ENCODE data around the gene DAPK1. TPM values are rescaled to one million over a fixed set of nuclear protein-coding genes. Genes with fewer than 3 reads are reported as not detected.
A peak's percentile ranks its signal among the peaks of the same experiment; 100 is the strongest.

Gene DAPK1
- total and polyA plus RNA-seq, 2 donors: 28.1 to 35.5 TPM

DNA sequence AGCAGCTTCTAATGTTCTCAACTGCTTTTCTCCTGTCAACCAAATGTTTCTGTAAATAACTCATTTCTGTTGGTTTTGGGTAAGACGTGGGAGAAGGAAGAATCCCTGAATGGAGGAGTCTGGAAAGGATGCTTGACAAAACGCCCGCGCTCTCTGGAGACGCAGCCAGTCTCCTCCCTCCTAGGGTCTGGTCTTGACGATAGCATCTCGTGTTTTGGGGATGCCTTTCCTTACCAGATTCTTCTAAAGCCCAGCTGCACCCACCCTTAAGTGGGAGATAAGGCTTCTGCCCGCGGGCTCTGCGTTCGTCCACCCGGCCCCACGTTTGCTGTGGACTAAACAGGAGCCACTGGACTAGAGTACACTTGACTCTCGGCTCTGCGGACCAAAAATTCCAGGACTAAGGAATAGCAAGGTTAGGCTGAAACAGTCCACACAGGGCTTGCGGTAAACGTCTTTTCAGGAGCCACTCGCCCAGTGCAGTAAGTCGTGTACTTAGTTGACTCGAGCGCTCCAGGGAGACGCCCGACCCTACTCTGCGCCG is 227.8 kb downstream of the DAPK1 start:
- peaks cover 20 to 57% of the 10 kb centered on the region in 2 donors for H3K27me3 ChIP-seq (ENCODE audit: control insufficient read depth in 2 of 2, insufficient read depth in 1 of 2, low read length in 1 of 2)
- H3K9me3 ChIP-seq (ENCODE audit: control insufficient read depth in 2 of 2, insufficient read depth in 1 of 2, low read length in 1 of 2): no peaks in the 10 kb centered on the region
- H3K4me3 ChIP-seq (ENCODE audit: low read length in 2 of 2): peak overlapping the region; percentile 46 to 47
- H3K36me3 ChIP-seq (ENCODE audit: control insufficient read depth in 2 of 2, insufficient read depth in 2 of 2, low read length in 1 of 2): no peaks in the 10 kb centered on the region
- DNase-seq (ENCODE audit: low read depth in 6 of 9, low spot score in 9 of 9): no peak
- H3K27ac ChIP-seq (ENCODE audit: low read depth in 1 of 2, low read length in 1 of 2): peak overlapping the region; percentile 58 to 67
- H3K4me1 ChIP-seq (ENCODE audit: control insufficient read depth in 2 of 2, insufficient read depth in 2 of 2, low read length in 2 of 2): peaks cover 2 to 11% of the 10 kb centered on the region in 2 donors
- 11% methylated on average over 25 of the region's 25 CpGs for whole genome bisulfite sequencing

DNA sequence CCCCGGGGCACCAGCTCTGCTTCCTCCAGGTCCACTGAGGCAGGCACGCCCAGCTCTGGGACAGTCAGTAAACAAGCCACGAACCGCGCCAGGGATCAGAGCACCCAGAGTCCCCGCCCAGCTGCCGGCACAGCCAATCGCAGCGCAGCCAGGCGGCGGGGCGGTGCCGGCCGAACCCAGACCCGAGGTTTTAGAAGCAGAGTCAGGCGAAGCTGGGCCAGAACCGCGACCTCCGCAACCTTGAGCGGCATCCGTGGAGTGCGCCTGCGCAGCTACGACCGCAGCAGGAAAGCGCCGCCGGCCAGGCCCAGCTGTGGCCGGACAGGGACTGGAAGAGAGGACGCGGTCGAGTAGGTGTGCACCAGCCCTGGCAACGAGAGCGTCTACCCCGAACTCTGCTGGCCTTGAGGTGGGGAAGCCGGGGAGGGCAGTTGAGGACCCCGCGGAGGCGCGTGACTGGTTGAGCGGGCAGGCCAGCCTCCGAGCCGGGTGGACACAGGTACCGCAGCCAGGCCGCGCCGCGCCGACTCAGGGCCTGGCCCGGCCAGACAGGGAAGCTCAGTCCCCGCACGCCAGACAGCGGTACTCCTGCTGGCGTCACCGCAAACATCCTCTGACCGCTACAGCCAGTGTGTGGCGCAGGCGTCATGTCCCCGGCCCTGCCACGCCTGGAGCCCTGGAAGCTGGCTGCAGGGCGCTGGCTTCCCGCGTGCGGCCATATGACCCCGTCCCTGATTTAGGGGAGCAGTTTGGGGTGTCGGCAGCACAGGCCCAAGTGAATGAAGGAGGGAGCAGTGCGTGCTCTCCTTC is 228.4 kb downstream of the DAPK1 start, which contains the start of gene CTSL:
Gene CTSL, plus strand, starts transcription at position 220 of the 810 bp plus-strand sequence. CDS start 1,485 bp downstream, outside the sequence.
- WGBS: 2% methylated on average over 67 of the region's 67 CpGs
- peak in 5 of 9 donors; percentile 7 to 69 (median 40) for DNase-seq (ENCODE audit: low read depth in 6 of 9, low spot score in 9 of 9)
- H3K4me3 ChIP-seq (ENCODE audit: low read length in 2 of 2): peak within 1 kb of the TSS; percentile 46 to 47
- H3K27ac ChIP-seq (ENCODE audit: low read depth in 1 of 2, low read length in 1 of 2): peak within 1 kb of the TSS; percentile 66 to 67
- H3K27me3 ChIP-seq (ENCODE audit: control insufficient read depth in 2 of 2, insufficient read depth in 1 of 2, low read length in 1 of 2): peaks cover 20 to 55% of the 10 kb centered on the region in 2 donors
- H3K36me3 ChIP-seq (ENCODE audit: control insufficient read depth in 2 of 2, insufficient read depth in 2 of 2, low read length in 1 of 2): no peaks in the 10 kb centered on the region
- peaks cover 2 to 11% of the 10 kb centered on the region in 2 donors for H3K4me1 ChIP-seq (ENCODE audit: control insufficient read depth in 2 of 2, insufficient read depth in 2 of 2, low read length in 2 of 2)
- H3K9me3 ChIP-seq (ENCODE audit: control insufficient read depth in 2 of 2, insufficient read depth in 1 of 2, low read length in 1 of 2): no peaks in the 10 kb centered on the region

DNA sequence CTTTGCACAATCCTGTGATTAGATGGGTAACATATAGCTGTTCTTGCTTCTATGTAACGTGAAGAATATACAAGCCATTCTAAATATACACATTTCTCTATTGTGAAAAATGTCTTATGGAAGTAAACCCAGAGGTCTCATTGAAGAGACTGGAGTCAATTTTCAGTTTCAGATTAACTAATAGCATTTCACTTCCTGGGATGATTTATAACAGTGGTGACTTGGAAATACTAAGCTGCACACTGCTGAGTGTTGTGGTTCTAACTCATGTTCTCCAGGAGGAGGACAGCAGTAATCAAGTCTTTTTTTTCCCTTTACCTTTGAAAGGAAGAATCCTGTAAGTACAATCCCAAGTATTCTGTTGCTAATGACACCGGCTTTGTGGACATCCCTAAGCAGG is 231.6 kb downstream of the DAPK1 start:
- no peaks in the 10 kb centered on the region for H3K9me3 ChIP-seq (ENCODE audit: control insufficient read depth in 2 of 2, insufficient read depth in 1 of 2, low read length in 1 of 2)
- no peaks in the 10 kb centered on the region for H3K36me3 ChIP-seq (ENCODE audit: control insufficient read depth in 2 of 2, insufficient read depth in 2 of 2, low read length in 1 of 2)
- WGBS: 97% methylated on average over 2 of the region's 2 CpGs
- peaks cover 2 to 11% of the 10 kb centered on the region in 2 donors for H3K4me1 ChIP-seq (ENCODE audit: control insufficient read depth in 2 of 2, insufficient read depth in 2 of 2, low read length in 2 of 2)
- no peak for DNase-seq (ENCODE audit: low read depth in 6 of 9, low spot score in 9 of 9)
- H3K27me3 ChIP-seq (ENCODE audit: control insufficient read depth in 2 of 2, insufficient read depth in 1 of 2, low read length in 1 of 2): peaks cover 20 to 50% of the 10 kb centered on the region in 2 donors
- H3K27ac ChIP-seq (ENCODE audit: low read depth in 1 of 2, low read length in 1 of 2): no peak overlapping the region
- no peak overlapping the region for H3K4me3 ChIP-seq (ENCODE audit: low read length in 2 of 2)

DNA sequence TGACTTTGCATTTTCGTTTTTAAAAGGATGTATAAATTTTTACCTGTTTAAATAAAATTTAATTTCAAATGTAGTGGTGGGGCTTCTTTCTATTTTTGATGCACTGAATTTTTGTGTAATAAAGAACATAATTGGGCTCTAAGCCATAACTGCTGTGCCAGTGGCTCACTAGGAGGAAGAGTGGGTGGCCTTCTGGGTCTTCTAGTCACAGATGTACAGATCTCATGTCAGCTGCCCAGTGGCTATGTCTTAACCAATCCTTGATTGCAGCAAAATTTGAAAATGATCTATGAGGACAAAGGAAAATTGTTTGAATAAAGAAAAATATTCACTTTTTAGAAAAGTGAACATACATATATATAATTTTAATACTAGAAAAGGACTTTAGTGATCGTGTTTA is 233.7 kb downstream of the DAPK1 start:
- Histone ChIP-seq H3K27me3 (ENCODE audit: control insufficient read depth in 2 of 2, insufficient read depth in 1 of 2, low read length in 1 of 2) (peaks cover 11 to 32% of the 10 kb centered on the region in 2 donors), H3K4me1 (ENCODE audit: control insufficient read depth in 2 of 2, insufficient read depth in 2 of 2, low read length in 2 of 2) (peaks cover 0 to 2% of the 10 kb centered on the region in 2 donors), H3K27ac (ENCODE audit: low read depth in 1 of 2, low read length in 1 of 2) (no peak overlapping the region), H3K4me3 (ENCODE audit: low read length in 2 of 2) (no peak overlapping the region), H3K9me3 (ENCODE audit: control insufficient read depth in 2 of 2, insufficient read depth in 1 of 2, low read length in 1 of 2) (no peaks in the 10 kb centered on the region), H3K36me3 (ENCODE audit: control insufficient read depth in 2 of 2, insufficient read depth in 2 of 2, low read length in 1 of 2) (no peaks in the 10 kb centered on the region)
- DNase-seq (ENCODE audit: low read depth in 6 of 9, low spot score in 9 of 9): no peak
- 93% methylated on average over 2 of the region's 2 CpGs for WGBS

DNA sequence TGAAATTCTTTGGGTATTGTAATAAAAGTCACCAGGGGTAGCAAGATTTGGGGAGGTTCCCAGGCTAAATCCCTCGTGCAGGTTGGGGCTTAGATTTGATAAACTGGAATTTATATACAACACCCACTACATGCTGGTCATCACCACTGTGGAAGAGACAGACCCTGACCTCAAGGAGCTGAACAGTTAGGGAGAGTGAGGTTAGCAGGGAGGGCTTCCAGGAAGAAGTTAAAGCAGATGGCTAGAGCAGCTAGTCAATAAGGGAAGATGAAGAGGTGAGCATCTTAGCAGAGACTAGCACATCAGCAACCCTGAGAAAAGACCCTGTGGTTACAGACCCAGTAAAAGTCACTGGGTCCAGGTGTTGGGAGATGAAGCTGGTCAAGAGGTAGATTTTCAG is 234.7 kb downstream of the DAPK1 start:
- 90% methylated on average over 1 of the region's 1 CpG for WGBS
- Histone ChIP-seq H3K27me3 (ENCODE audit: control insufficient read depth in 2 of 2, insufficient read depth in 1 of 2, low read length in 1 of 2) (peaks cover 3 to 22% of the 10 kb centered on the region in 2 donors), H3K27ac (ENCODE audit: low read depth in 1 of 2, low read length in 1 of 2) (no peak overlapping the region), H3K4me3 (ENCODE audit: low read length in 2 of 2) (no peak overlapping the region), H3K36me3 (ENCODE audit: control insufficient read depth in 2 of 2, insufficient read depth in 2 of 2, low read length in 1 of 2) (no peaks in the 10 kb centered on the region), H3K9me3 (ENCODE audit: control insufficient read depth in 2 of 2, insufficient read depth in 1 of 2, low read length in 1 of 2) (no peaks in the 10 kb centered on the region), H3K4me1 (ENCODE audit: control insufficient read depth in 2 of 2, insufficient read depth in 2 of 2, low read length in 2 of 2) (no peaks in the 10 kb centered on the region)
- no peak for DNase-seq (ENCODE audit: low read depth in 6 of 9, low spot score in 9 of 9)

DNA sequence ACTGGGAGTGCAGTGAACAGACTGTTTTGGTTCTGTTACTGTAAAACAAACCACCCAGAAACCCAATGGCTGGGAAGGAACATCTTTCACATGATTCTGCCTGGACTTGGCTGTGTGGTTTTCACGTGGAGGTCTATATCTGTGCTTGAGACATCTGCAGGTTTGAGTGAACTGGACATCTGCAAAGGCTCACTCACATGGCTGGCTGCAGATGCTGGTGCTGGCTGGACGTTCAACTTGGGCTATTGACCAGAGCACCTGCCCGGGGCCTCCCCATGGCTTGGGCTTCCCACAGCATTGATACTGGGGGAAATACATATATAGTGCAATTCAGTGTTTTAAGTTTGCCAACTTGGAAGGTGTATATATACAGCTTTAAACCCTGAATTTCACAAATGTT is 235.1 kb downstream of the DAPK1 start:
- Histone ChIP-seq H3K4me3 (ENCODE audit: low read length in 2 of 2) (no peak overlapping the region), H3K4me1 (ENCODE audit: control insufficient read depth in 2 of 2, insufficient read depth in 2 of 2, low read length in 2 of 2) (no peaks in the 10 kb centered on the region), H3K27me3 (ENCODE audit: control insufficient read depth in 2 of 2, insufficient read depth in 1 of 2, low read length in 1 of 2) (peaks cover 0 to 18% of the 10 kb centered on the region in 2 donors), H3K36me3 (ENCODE audit: control insufficient read depth in 2 of 2, insufficient read depth in 2 of 2, low read length in 1 of 2) (no peaks in the 10 kb centered on the region), H3K27ac (ENCODE audit: low read depth in 1 of 2, low read length in 1 of 2) (no peak overlapping the region), H3K9me3 (ENCODE audit: control insufficient read depth in 2 of 2, insufficient read depth in 1 of 2, low read length in 1 of 2) (no peaks in the 10 kb centered on the region)
- 92% methylated on average over 3 of the region's 3 CpGs for WGBS
- DNase-seq (ENCODE audit: low read depth in 6 of 9, low spot score in 9 of 9): no peak

DNA sequence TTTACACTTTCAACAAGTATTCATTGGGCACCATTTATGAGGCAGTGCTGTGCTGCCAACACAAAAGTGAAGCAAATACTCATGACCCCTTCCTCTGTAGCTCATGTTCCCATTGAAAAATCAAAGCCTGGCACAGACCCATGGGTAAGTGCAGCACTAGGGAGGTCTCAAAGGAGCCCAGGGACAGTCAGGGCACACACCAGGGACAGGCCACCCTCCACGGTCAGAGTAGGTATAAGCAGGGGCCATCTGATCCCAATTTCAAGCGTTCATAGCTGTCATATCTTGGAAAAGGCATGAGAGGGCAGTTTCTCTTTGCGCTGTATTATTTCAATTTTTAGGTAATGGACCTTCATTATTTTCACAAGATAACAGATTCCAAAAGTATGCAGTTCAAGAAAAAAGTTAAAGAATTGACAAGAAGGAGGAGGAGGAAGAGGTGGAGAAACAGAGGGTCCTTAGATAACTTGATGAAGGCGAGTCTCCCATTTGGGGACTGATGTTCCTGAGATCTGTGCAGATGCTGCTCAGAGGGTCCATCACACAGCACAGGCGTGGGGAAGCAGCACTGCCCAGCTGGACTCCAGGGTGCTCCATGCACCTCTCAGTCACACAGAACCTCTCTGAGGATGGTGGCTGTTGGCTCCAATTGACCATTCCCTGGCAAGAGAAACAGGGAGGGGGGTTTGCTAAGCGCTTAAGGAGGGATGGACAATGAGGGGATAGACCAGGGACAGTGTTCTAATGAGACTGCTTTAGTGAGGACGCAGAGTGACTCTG is 235.8 kb downstream of the DAPK1 start:
- Histone ChIP-seq H3K4me3 (ENCODE audit: low read length in 2 of 2) (no peak overlapping the region), H3K9me3 (ENCODE audit: control insufficient read depth in 2 of 2, insufficient read depth in 1 of 2, low read length in 1 of 2) (no peaks in the 10 kb centered on the region), H3K4me1 (ENCODE audit: control insufficient read depth in 2 of 2, insufficient read depth in 2 of 2, low read length in 2 of 2) (no peaks in the 10 kb centered on the region), H3K27me3 (ENCODE audit: control insufficient read depth in 2 of 2, insufficient read depth in 1 of 2, low read length in 1 of 2) (peaks cover 0 to 11% of the 10 kb centered on the region in 2 donors), H3K36me3 (ENCODE audit: control insufficient read depth in 2 of 2, insufficient read depth in 2 of 2, low read length in 1 of 2) (no peaks in the 10 kb centered on the region), H3K27ac (ENCODE audit: low read depth in 1 of 2, low read length in 1 of 2) (no peak overlapping the region)
- WGBS: 96% methylated on average over 7 of the region's 7 CpGs
- DNase-seq (ENCODE audit: low read depth in 6 of 9, low spot score in 9 of 9): no peak

DNA sequence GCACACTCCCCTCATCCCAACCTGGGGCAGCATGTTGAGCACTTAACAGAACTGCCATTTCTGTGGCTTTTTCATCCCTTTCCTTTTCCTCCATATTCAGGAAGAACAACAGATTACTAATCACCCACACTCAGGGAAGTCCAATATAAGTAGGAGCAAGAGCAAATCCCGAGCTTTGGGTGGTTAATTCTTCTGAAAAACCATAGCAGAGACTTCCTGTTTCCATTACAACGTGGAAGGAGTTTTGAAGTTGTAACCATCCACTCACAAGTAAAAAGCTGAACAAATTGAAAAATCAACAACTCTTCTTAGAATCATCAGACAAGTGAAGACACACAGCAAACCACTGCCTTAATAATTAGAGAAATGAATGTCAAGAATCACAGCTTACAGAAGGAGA is 236.4 kb downstream of the DAPK1 start:
- no peak overlapping the region for H3K27ac ChIP-seq (ENCODE audit: low read depth in 1 of 2, low read length in 1 of 2)
- H3K36me3 ChIP-seq (ENCODE audit: control insufficient read depth in 2 of 2, insufficient read depth in 2 of 2, low read length in 1 of 2): no peaks in the 10 kb centered on the region
- no peak overlapping the region for H3K4me3 ChIP-seq (ENCODE audit: low read length in 2 of 2)
- no peaks in the 10 kb centered on the region for H3K9me3 ChIP-seq (ENCODE audit: control insufficient read depth in 2 of 2, insufficient read depth in 1 of 2, low read length in 1 of 2)
- peaks cover 0 to 9% of the 10 kb centered on the region in 2 donors for H3K27me3 ChIP-seq (ENCODE audit: control insufficient read depth in 2 of 2, insufficient read depth in 1 of 2, low read length in 1 of 2)
- H3K4me1 ChIP-seq (ENCODE audit: control insufficient read depth in 2 of 2, insufficient read depth in 2 of 2, low read length in 2 of 2): no peaks in the 10 kb centered on the region
- no peak for DNase-seq (ENCODE audit: low read depth in 6 of 9, low spot score in 9 of 9)
- WGBS: 22% methylated on average over 2 of the region's 2 CpGs

DNA sequence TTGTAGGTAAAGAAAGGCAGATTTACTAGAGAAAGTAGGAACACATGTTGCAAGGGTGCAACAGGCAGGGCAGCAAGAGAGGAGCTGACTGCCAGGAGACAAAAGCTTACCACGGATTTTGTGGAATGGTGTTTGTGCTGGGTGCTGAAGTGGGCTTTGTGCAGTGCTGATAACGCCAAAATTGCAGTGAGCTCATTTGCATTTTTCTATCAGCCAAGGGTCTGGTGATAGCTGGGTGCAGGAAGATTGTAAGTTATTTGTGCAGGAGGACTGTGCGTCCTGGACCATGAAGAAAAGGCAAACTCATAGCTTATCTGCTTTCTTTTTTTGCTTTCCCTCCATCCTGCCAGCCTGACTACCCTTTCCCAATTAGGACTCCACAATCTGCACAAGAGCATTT is 241.9 kb downstream of the DAPK1 start:
- Histone ChIP-seq H3K4me3 (ENCODE audit: low read length in 2 of 2) (no peak overlapping the region), H3K4me1 (ENCODE audit: control insufficient read depth in 2 of 2, insufficient read depth in 2 of 2, low read length in 2 of 2) (no peaks in the 10 kb centered on the region), H3K9me3 (ENCODE audit: control insufficient read depth in 2 of 2, insufficient read depth in 1 of 2, low read length in 1 of 2) (no peaks in the 10 kb centered on the region), H3K36me3 (ENCODE audit: control insufficient read depth in 2 of 2, insufficient read depth in 2 of 2, low read length in 1 of 2) (no peaks in the 10 kb centered on the region), H3K27ac (ENCODE audit: low read depth in 1 of 2, low read length in 1 of 2) (no peak overlapping the region), H3K27me3 (ENCODE audit: control insufficient read depth in 2 of 2, insufficient read depth in 1 of 2, low read length in 1 of 2) (peaks cover 0 to 9% of the 10 kb centered on the region in 2 donors)
- no peak for DNase-seq (ENCODE audit: low read depth in 6 of 9, low spot score in 9 of 9)
- WGBS: 91% methylated on average over 3 of the region's 3 CpGs

All from thymus (tissue), 11 donors.